ENCODE measurements around the gene GNA12. TPM values are rescaled to one million over a fixed set of nuclear protein-coding genes. Genes with fewer than 3 reads are reported as not detected.

GNA12 gene
- polyA plus RNA-seq, 1 experiment = 95.3 TPM

DNA sequence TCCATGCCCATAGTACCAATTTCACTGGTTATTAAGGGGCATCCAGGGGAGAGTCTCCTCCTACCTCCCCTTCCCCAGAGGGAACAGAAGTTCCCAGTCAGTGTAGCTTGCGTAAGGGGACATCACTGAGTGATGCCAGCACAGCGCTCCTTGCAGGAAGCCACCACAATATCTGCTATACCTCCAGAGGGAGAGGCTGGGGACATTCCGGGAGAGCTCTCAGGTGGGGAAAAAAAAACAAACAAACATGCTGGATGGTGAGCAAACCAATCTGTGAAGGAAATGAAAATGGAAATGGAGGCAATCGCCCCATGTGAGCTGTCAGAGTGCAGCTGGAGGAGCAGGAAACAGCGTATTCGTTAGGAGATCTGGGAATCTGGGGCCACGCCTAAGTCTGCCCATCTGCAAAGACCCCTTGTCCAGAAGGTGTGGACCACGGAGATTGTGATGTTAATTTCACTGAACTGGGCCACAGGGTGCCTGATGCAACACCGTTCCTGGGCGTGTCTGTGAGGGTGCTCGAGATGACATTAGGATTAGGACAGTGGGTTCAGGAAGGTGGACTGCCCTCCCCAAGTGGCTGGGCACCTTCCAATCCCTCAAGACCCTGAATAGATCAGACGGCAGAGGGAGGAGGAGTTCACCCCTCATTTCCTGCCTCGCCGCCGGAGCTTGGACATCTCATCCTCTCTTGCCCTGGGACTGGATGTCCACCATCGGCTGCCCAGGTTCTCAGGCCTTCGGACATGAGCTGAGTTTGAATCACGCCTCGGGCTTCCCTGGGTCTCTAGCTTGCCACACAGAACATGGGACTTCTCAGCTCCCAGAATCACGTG is 30.5 kb downstream of the GNA12 start:
- POLR2A ChIA-PET = no interaction called here

GRCh38 chr7:2812831-2813230 is 31.3 kb downstream of the GNA12 start:
- Histone ChIP-seq H3K27me3 (ENCODE audit: control insufficient read depth, insufficient read depth, low read length) (no peaks in the 10 kb centered on the region), H3K36me3 (ENCODE audit: control insufficient read depth, insufficient read depth, low read length) (no peaks in the 10 kb centered on the region; the same call in 1 of the 2 replicates), H3K4me3 (ENCODE audit: low read depth, low read length) (no peak overlapping the region)
- POLR2A ChIA-PET = no interaction called here
- CTCF ChIA-PET = interaction anchor here (1.4 to 1.7 kb wide), 4 partner anchors 13 to 103 kb away, joined by 3 to 4 read pairs (median 4); no protein-coding TSS in a partner anchor
- no peak for TF ChIP-seq CTCF (IDR thresholded peaks at IDR 0.05; ENCODE audit: insufficient read depth, low read depth, low read length)
- DNase-seq (ENCODE audit: low read depth) = no peak

More for the DNA sequence above, 30.5 kb downstream of the GNA12 start:
- Histone ChIP-seq H3K27me3 (ENCODE audit: control insufficient read depth, insufficient read depth, low read length) (no peaks in the 10 kb centered on the region), H3K4me3 (ENCODE audit: low read depth, low read length) (no peak overlapping the region), H3K36me3 (ENCODE audit: control insufficient read depth, insufficient read depth, low read length) (no peaks in the 10 kb centered on the region; the same call in 1 of the 2 replicates)
- no peak for TF ChIP-seq CTCF (IDR thresholded peaks at IDR 0.05; ENCODE audit: insufficient read depth, low read depth, low read length)
- CTCF ChIA-PET = interaction anchor here (1.2 to 1.7 kb wide), 5 partner anchors 9 to 103 kb away, joined by 3 to 4 read pairs (median 4); no protein-coding TSS in a partner anchor
- DNase-seq (ENCODE audit: low read depth) = no peak

DNA sequence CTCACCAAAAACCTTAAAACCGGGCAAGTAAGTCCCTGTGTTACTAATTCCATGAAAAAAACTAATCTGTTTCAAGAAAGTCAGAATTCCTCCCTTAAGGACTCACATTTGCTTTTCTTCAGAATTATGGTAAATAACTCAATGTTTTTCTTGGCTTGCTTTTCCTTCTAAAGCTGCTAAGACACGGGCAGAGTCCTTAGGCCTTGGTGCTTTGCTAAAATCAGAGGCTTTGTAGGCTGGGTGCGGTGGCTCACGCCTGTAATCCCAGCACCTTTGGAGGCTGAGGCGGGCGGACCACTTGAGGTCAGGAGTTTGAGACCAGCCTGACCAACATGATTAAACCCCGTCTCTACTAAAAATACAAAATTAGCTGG is 32.0 kb downstream of the GNA12 start:
- DNase-seq (ENCODE audit: low read depth) = no peak
- H3K4me3 ChIP-seq (ENCODE audit: low read depth, low read length) = no peak overlapping the region
- no peaks in the 10 kb centered on the region; the same call in 1 of the 2 replicates for H3K36me3 ChIP-seq (ENCODE audit: control insufficient read depth, insufficient read depth, low read length)
- H3K27me3 ChIP-seq (ENCODE audit: control insufficient read depth, insufficient read depth, low read length) = no peaks in the 10 kb centered on the region
- POLR2A ChIA-PET = no interaction called here
- CTCF ChIA-PET = interaction anchor here (1.7 kb wide), 1 partner anchor 102 kb away, joined by 3 read pairs; no protein-coding TSS in a partner anchor
- TF ChIP-seq CTCF (IDR thresholded peaks at IDR 0.05; ENCODE audit: insufficient read depth, low read depth, low read length) = no peak

DNA sequence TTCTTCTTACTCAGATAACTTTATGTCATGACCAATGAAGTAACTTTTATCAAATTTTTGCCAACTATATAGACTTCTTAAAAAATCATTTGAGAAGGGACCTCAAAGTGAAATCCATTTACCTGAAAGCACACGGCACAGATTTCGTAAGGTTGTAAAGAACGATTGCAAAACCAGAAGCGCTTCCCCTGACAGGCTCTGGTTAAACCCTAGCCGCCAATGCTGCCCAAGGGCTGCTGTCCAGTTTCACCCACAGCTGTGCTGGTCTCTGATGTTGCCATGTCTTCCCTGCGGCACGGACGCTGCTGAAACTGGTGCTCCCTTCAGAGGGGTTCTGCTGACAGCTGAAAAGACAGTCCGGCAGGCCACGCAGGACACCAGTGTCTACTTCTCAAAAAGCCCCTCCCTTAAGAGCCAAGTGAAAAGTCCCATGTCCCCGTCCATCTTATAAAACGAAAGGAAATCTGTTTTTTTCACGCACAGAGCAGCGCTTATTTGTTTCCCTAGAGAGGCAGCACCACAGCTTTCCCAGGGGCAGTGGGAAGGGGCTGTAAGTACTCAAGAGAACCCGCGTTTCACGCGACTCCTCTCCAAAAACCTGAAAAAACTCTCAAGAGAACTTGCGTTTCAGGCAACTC is 32.5 kb downstream of the GNA12 start:
- no peak for TF ChIP-seq CTCF (IDR thresholded peaks at IDR 0.05; ENCODE audit: insufficient read depth, low read depth, low read length)
- Histone ChIP-seq H3K27me3 (ENCODE audit: control insufficient read depth, insufficient read depth, low read length) (no peaks in the 10 kb centered on the region), H3K4me3 (ENCODE audit: low read depth, low read length) (no peak overlapping the region), H3K36me3 (ENCODE audit: control insufficient read depth, insufficient read depth, low read length) (no peaks in the 10 kb centered on the region; the same call in 1 of the 2 replicates)
- ChIA-PET POLR2A (no interaction called here), CTCF (interaction anchor here (1.7 kb wide), 1 partner anchor 101 kb away, joined by 3 read pairs; no protein-coding TSS in a partner anchor)
- DNase-seq (ENCODE audit: low read depth) = no peak
